Measurements from ENCODE around the gene PCDHGB5.
"Not testable (repeated sequence)": the region's sequence is repeated elsewhere in the genome, so short reads cannot be mapped to it uniquely, and the experiment has no call there.

The PCDHGB5 gene

DNA sequence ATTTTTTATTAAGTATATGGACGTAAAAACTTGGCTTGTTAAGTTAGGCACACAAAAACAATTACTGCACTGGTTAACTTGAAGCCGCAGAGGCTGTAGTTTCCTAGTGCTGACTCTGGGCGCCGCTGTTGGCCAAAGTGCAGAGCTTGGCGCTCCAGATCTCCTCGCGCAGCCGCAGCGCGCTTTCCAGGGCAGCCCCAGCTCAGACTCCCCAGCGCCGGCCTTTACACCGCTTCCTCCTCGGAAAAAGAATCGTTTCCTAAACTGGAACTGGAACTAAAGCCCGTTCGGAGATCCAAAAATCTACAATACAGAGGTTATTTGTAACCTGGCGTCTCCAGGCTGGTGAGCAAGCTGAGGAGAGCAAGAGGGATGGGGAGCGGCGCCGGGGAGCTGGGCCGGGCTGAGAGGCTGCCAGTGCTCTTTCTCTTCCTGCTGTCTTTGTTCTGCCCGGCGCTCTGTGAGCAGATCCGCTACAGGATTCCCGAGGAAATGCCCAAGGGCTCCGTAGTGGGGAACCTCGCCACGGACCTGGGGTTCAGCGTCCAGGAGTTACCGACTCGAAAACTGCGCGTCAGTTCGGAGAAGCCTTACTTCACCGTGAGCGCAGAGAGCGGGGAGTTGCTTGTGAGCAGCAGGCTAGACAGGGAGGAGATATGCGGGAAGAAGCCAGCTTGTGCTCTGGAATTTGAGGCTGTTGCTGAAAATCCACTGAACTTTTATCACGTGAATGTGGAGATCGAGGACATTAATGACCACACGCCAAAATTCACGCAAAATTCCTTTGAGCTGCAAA, at the start of gene PCDHGB5:
Gene PCDHGB5 (plus strand): TSS at position 192 of the 796 bp plus-strand sequence. CDS start 181 bp downstream, at position 373.
- DNase-seq = not testable (repeated sequence)

DNA sequence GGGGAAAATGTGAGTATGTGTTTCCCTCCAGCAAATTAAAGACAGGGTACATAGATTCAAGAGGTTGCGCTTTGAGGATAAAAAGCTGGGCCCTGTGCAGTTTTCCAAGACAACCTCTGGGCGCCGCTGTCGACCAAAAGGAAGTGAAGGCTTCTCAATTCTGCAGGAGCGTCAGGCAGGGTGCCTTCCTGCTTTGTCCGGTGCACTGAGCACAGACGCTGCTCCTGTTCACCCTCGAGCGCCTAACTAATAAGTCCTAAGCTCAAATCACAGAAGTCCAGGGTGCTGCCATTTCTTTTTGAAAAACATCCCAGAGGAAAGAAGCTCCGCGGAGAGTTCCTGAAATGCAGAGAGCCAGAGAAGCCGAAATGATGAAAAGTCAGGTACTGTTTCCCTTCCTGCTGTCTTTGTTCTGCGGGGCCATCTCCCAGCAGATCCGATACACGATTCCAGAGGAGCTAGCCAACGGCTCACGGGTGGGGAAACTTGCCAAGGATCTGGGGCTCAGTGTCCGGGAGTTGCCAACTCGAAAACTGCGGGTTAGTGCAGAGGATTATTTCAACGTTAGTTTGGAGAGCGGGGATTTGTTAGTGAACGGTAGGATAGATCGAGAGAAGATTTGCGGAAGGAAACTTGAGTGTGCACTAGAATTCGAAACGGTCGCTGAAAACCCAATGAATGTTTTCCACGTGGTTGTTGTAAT, 47.7 kb upstream of the PCDHGB5 start, which contains the start of gene PCDHGB1:
Gene PCDHGB1 (plus strand): TSS at position 183 of the 703 bp plus-strand sequence. CDS start 162 bp downstream, at position 345.
- no peak for DNase-seq

DNA sequence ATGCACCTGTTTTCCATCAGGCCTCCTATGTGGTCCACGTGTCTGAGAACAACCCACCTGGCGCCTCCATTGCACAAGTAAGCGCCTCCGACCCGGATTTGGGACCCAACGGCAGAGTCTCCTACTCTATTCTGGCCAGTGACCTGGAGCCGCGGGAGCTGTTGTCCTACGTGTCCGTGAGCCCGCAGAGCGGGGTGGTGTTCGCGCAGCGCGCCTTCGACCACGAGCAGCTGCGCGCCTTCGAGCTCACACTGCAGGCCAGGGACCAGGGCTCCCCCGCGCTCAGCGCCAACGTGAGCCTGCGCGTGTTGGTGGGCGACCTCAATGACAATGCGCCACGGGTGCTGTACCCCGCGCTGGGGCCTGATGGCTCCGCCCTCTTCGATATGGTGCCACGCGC, 46.2 kb upstream of the PCDHGB5 start:
- DNase-seq = no peak

DNA sequence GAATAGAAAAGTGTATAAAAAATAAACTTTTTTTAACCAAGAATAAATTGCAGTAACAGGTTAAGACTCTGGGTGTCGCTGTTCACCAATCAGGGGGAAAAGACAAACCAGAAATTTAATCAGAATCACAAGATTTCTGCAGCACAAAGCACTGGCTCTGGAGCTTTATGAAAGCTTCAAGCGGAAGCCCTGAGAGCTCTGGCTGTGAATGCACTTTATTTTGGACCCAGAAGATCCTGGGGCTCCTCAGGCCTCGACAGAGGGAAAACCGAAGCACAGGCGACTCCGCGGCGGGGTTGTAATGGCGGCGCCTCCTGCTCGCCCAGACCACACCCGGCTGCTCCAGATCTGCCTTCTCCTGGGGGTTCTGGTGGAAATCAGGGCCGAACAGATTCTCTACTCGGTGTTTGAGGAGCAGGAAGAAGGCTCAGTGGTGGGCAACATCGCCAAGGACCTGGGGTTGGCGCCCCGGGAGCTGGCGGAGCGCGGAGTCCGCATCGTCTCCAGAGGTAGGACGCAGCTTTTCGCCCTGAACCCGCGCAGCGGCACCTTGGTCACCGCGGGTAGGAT, 42.8 kb upstream of the PCDHGB5 start, which contains the start of gene PCDHGA4:
Gene PCDHGA4 (plus strand): TSS at position 122 of the 570 bp plus-strand sequence. CDS start 87 bp downstream, at position 209.
- DNase-seq = no peak

DNA sequence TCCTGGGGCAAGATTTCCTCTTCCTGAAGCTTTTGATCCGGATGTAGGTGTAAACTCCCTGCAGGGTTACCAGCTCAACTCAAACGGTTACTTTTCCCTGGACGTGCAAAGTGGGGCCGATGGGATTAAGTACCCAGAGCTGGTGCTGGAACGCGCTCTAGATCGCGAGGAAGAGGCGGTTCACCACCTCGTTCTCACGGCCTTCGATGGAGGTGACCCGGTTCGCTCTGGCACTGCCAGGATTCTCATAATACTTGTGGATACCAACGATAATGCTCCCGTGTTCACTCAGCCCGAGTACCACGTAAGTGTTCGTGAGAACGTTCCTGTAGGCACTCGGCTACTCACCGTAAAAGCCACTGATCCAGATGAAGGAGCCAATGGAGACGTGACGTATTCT, 42.1 kb upstream of the PCDHGB5 start:
- no peak for DNase-seq

DNA sequence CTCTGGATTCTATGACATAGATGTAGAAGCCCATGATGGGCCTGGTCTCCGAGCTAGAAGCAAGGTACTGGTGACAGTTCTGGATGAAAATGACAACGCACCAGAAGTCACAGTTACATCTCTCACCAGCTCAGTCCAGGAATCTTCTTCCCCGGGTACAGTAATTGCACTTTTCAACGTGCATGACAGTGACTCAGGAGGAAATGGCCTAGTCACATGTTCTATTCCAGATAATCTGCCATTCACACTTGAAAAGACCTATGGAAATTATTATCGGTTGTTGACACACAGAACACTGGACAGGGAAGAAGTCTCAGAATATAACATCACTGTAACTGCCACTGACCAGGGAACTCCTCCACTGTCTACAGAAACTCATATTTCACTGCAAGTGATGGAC, 41.6 kb upstream of the PCDHGB5 start:
- DNase-seq = no peak

DNA sequence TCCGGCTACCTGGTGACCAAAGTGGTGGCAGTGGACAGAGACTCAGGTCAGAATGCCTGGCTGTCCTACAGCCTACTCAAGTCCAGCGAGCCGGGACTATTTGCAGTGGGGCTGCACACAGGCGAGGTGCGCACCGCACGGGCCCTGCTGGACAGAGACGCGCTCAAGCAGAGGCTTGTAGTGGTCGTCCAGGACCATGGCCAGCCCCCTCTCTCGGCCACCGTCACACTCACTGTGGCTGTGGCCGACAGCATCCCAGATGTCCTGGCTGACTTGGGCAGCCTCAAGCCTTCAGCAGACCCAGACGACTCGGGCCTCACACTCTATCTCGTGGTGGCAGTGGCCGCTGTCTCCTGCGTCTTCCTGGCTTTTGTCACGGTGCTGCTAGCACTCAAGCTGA, 40.8 kb upstream of the PCDHGB5 start:
- no peak for DNase-seq

DNA sequence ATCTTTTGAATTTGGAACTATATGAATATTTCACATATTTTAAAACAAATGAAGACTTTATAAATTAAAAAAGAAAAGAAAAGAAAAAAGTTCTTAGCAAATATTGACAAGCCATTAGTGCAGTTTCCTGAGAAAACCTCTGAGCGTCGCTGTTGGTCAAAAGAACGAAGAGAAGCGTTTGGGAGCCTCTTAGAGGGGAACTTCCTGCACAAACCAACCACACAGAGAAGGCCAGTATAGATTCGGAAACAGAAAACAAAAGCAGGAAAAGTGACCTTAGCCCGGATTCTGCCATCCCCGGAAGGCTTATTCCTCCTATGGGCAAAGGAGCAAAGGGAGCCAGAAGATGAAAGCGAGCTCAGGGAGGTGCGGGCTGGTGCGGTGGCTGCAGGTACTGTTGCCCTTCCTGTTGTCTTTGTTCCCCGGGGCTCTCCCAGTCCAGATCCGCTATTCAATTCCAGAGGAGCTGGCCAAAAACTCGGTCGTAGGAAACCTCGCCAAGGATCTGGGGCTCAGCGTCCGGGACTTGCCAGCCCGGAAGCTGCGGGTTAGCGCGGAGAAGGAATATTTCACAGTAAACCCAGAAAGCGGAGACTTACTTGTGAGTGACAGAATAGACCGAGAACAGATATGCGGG, 37.8 kb upstream of the PCDHGB5 start, which contains the start of gene PCDHGB2:
Gene PCDHGB2 (plus strand): TSS at position 205 of the 637 bp plus-strand sequence. CDS start 142 bp downstream, at position 347.
- DNase-seq = no peak

DNA sequence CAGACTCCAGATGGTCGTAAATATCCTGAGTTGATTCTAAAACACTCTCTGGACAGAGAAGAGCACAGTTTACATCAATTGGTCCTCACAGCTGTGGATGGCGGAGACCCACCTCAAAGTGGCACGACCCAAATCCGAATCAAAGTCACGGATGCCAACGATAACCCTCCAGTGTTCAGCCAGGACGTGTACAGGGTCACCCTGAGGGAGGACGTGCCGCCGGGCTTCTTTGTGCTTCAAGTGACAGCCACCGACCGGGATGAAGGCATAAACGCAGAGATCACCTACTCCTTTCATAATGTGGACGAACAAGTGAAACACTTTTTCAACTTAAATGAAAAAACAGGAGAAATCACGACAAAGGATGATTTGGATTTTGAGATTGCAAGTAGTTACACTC, 37.1 kb upstream of the PCDHGB5 start:
- no peak for DNase-seq

DNA sequence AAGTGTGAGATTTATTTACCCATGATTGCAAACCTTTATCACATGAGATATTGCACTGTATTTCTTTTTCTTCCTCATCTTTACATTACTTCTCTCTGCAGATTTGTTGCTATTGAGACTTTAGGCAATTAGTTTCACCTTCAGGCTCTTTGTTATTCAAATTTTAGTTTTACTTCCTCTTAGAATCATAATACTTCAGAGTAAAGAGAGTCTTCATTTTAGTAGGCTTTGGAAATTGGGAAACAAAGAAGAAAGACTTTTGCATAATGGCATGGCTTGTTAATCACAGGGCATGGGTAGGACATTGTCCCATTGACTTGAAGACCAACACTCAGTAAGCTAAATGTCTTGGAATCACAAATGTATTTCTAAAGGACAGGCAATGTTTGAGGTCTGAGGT, 35.0 kb upstream of the PCDHGB5 start:
- DNase-seq = no peak

DNA sequence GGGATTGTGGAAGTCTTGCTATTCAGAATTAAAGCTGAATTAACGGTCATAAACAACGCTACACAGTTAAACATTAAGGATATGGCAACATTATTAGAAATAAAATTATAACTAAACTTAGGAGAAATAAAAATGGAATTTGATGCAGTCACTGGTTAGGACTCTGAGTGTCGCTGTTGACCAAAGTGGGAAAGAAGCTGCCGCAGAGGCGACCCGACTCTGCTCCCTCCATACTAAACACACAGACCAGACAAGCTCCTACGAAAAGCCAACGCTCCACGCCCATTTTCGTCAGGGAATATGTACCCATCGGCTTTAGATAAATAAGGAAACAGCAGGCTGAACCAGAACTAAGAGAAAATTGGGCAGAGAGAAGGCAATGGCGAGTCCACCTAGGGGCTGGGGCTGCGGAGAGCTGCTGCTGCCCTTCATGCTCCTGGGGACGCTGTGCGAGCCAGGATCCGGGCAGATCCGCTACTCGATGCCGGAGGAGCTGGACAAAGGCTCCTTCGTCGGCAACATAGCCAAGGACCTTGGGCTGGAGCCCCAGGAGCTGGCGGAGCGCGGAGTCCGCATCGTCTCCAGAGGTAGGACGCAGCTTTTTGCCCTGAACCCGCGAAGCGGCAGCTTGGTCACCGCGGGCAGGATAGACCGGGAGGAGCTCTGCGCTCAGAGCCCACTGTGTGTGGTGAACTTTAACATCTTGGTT, 33.6 kb upstream of the PCDHGB5 start, which contains the start of gene PCDHGA5:
Gene PCDHGA5 (plus strand): TSS at position 211 of the 709 bp plus-strand sequence. CDS start 169 bp downstream, at position 380.
- DNase-seq = no peak

DNA sequence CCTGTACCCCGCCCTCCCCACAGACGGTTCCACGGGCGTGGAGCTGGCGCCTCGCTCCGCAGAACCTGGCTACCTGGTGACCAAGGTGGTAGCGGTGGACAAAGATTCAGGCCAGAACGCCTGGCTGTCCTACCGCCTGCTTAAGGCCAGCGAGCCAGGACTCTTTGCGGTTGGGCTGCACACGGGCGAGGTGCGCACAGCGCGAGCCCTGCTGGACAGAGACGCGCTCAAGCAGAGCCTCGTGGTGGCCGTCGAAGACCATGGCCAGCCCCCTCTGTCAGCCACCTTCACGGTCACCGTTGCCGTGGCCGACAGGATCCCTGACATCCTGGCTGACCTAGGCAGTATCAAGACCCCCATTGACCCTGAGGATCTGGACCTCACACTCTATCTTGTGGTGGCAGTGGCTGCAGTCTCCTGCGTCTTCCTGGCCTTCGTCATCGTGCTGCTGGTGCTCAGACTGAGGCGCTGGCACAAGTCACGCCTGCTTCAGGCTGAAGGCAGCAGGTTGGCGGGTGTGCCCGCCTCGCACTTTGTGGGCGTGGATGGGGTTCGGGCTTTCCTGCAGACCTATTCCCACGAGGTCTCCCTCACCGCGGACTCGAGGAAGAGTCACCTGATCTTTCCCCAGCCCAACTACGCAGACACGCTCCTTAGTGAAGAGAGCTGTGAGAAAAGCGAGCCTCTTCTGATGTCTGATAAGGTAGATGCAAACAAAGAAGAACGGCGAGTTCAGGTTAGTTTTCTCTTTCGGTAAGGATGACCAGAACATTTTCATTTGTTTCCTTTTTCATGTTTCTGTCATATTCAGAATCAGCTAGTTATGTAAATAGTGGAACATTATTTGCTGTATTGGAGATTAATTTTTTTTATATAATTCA, 31.5 kb upstream of the PCDHGB5 start:
- no peak for DNase-seq

DNA sequence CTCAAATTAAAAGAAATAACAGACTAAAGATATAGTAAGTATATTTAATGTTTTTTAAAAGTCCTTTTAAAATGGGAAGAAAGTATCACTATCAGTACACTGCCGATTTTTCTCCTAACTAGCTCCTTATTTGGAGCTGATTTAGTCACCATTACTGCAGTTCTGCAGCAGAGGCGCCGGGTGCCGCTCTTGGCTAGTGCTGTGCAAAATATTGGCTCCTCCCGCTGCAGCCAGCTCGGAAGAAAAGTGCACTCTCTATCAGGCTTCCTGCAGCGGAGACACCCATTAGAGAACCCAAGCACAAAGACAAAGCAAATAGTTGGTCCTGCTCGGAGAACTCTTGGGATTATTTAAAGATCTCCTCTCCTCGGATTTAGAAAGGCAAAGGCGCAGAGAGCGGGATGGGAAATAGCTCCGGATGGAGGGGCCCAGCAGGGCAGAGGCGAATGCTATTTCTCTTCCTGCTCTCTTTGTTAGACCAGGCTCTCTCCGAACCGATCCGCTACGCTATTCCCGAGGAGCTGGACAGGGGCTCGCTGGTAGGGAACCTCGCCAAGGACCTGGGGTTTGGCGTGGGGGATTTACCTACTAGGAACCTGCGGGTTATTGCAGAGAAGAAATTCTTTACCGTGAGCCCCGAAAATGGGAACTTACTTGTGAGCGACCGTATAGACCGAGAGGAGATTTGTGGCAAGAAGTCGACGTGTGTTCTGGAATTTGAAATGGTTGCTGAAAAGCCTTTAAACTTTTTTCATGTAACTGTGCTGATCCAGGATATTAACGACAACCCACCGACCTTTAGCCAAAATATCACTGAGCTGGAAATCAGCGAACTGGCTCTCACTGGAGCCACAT, 27.5 kb upstream of the PCDHGB5 start, which contains the start of gene PCDHGB3:
Gene PCDHGB3 (plus strand): TSS at position 249 of the 855 bp plus-strand sequence. CDS start 153 bp downstream, at position 402.
- DNase-seq = no peak

DNA sequence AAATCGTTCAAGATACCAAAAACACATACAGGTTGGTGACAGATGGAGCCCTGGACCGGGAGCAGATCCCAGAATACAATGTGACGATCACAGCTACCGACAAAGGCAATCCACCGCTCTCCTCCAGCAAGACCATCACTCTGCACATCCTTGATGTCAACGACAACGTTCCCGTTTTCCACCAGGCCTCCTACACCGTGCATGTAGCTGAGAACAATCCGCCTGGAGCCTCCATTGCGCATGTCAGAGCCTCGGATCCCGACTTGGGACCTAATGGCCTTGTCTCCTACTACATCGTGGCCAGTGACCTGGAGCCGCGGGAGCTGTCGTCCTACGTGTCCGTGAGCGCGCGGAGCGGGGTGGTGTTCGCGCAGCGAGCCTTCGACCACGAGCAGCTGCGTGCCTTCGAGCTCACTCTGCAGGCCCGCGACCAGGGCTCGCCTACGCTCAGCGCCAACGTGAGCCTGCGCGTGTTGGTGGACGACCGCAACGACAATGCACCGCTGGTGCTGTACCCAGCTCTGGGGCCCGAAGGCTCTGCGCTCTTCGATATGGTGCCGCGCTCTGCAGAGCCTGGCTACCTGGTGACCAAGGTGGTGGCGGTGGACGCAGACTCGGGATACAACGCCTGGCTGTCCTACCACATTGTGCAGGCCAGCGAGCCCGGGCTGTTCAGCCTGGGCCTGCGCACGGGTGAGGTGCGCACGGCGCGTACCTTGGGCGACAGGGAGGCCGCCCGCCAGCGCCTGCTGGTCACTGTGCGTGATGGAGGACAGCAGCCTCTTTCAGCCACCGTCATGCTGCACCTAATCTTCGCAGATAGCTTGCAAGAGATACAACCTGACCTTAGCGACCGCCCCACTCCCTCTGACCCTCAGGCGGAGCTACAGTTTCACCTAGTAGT, 25.9 kb upstream of the PCDHGB5 start:
- DNase-seq = no peak

DNA sequence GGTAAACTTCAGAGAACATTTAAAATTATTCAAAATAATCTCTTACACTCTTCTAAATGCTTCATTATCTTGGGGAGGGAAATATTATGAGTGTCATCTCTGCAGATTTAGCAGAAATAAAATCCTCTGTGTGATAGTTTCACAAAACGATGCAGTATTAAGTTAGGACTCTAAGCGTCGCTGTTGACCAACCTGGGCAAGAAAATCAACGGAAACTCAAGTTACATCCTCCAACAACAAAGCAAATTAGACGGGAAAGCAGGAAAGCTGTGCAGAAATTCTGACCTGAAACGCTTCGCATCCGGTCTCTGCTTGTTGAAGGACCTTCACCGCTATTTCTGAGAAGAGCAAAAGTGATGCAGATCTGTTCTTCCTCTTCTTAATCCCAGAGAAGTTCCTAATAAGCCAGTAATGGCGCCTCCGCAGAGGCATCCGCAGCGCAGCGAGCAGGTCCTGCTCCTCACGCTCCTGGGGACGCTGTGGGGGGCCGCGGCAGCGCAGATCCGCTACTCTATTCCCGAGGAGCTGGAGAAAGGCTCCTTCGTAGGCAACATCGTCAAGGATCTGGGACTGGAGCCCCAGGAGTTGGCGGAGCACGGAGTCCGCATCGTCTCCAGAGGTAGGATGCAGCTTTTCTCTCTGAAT, 24.0 kb upstream of the PCDHGB5 start, which contains the start of gene PCDHGA6:
Gene PCDHGA6 (plus strand): TSS at position 219 of the 645 bp plus-strand sequence. CDS start 193 bp downstream, at position 412.
- DNase-seq = no peak

DNA sequence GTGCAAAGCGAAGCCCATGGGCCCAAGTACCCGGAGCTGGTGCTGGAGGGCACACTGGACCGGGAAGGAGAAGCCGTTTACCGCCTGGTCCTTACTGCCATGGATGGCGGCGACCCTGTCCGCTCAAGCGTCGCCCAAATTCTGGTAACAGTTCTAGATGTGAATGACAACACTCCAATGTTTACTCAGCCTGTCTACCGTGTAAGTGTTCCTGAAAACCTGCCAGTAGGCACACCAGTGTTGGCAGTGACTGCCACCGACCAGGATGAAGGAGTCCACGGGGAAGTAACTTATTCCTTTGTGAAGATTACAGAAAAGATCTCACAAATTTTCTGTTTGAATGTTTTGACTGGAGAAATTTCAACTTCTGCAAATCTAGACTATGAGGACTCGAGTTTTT, 23.1 kb upstream of the PCDHGB5 start:
- DNase-seq = no peak

DNA sequence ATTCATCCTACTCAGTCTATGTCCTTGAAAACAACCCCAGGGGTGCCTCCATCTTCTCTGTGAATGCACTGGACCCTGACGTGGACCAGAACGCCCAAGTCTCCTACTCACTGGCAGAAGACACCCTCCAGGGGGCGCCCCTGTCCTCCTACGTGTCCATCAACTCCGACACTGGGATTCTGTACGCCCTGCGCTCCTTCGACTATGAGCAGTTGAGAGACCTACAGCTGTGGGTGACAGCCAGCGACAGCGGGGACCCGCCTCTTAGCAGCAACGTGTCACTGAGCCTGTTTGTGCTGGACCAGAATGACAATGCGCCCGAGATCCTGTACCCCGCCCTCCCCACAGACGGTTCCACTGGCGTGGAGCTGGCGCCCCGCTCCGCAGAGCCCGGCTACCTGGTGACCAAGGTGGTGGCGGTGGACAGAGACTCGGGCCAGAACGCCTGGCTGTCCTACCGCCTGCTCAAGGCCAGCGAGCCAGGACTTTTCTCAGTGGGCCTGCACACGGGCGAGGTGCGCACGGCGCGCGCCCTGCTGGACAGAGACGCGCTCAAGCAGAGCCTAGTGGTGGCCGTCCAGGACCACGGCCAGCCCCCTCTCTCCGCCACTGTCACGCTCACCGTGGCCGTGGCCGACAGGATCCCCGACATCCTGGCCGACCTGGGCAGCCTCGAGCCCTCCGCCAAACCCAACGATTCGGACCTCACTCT, 22.1 kb upstream of the PCDHGB5 start:
- DNase-seq = not testable (repeated sequence)

Data from NCI-H526 treated with DMSO at 0.1 percent for 48 hours (cell line).